SHP77 treated with DMSO at 0.1 percent for 48 hours (cell line): ENCODE results near the gene EXOSC3.
A peak's percentile ranks its signal among the peaks of the same experiment; 100 is the strongest.
"Not testable (repeated sequence)": the region's sequence is repeated elsewhere in the genome, so short reads cannot be mapped to it uniquely, and the experiment has no call there.

Experiments
- DNase-seq: peaks from one replicate; lab custom pipeline; 2025; lab: John Stamatoyannopoulos, UW

EXOSC3 gene

DNA sequence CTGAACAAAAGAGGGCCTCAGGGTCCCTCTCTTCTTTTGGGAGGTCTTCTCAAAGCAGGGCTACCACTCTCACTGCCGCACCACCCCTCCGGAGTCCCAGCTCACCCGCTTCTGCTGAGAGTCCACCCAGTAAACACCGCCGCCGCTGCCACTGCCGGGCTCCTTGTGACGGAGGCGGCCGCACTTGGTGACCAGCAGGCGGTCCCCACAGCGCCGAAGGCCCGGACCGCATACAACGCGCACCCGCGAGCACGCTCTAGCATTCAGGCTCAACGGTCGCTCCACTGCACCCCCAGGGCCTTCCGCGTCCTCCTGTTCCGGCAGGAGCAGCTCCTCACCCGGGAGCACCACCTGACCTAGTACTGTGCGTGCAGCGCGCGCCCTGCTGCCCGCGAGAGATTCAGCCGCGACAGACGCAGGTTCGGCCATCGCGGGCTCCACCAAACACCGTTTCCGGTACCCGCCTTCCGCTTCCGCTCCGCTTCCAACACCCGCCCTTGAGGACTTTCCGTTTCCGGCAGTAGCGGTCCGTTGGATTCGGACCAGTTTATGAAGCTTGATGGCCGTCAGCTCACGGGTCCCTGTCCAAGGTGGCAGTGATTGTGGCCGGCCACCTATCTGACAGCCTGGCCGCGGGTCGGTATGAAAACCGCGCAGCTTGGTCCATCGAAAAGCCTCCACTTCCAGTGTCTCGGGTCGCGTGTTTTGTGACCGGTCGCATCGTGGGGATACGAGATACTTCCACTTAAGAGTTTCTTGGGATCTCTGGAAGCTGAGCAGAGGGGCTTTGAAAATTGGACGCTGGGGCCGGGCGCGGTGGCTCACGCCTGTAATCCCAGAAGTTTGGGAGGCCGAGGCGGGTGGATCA, at the start of gene EXOSC3:
TSS of gene EXOSC3 (minus strand) at position 449 of the 868 bp plus-strand sequence. CDS start at position 429, 20 bp downstream.
- peak; percentile 13 for DNase-seq

DNA sequence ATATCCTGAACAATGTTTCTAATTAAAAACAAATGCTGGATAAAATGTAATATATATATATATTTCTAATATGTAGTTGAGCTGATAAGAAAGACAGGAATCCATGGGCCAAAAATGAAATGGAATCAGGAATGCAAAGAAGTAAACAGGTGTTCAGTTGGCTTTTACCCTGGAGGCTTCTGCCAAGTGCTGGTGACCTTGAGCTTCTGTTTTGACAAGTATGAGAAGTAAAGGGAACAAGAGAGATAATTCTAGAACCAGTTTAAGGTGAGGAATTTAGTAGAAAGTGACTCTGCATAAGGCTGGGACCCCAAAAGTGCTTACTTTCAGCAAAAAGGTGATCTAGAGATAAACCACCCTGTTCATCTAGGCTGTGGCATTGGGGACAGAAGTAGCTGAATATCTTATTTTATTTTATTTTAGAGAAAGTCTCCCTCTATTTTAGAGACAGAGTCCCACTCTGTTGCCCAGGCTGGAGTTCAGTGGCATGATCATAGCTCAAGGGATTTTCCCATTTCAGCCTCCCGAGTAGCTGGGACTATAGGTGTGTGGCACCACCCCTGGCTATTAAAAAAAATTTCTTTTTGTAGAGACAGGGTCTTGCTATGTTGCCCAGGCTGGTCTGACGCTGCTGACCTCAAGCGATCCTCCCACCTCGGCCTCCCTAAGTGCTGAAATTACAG, 42.8 kb upstream of the EXOSC3 start:
- DNase-seq = no peak

- DNase-seq = not testable (repeated sequence)
Observed at GRCh38 chr9:37825174-37825573, 40.3 kb upstream of the EXOSC3 start.

- DNase-seq = no peak
Observed at GRCh38 chr9:37820142-37820541, 35.3 kb upstream of the EXOSC3 start.

- no peak for DNase-seq
Observed at GRCh38 chr9:37818849-37819248, 34.0 kb upstream of the EXOSC3 start.

- DNase-seq = no peak
Observed at GRCh38 chr9:37812773-37813379, 28.0 kb upstream of the EXOSC3 start.

GRCh38 chr9:37811906-37812476, 27.1 kb upstream of the EXOSC3 start:
- DNase-seq = no peak

DNA sequence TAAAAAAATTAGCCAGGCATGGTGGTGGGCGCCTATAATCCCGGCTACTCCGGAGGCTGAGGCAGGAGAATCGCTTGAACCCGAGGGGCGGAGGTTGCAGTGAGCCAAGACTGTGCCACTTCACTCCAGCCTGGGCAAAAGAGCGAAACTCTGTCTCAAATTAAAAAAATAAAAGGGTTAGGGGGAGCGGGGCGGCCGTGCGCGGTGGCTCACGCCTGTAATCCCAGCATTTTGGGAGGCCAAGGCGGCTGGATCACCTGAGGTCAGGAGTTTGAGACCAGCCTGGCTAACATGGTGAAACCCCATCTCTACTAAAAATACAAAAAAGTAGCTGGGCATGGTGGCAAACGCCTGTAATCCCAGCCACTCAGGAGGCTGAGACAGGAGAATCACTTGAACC, 24.8 kb upstream of the EXOSC3 start:
- not testable (repeated sequence) for DNase-seq

DNA sequence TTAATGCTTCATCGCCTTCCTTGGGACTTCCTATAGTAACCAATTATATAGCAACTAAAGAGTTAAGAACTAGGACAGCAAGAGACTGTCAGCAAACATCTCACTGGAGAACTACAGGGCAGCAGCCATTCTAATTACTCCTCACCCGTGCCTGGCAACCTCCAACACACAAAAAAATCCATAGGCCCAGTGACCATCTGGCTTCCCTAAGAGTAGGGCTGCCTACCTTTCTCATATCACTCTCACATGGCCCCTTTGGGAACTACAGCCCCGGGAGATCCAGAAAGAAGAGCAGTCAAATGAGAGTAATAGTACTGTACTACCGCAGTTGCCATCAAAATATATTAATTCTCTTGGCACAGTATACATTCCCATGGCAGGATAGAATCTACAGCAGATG, 21.4 kb upstream of the EXOSC3 start:
- no peak for DNase-seq

GRCh38 chr9:37801959-37802711, 17.3 kb upstream of the EXOSC3 start:
- no peak for DNase-seq

GRCh38 chr9:37801287-37801850, 16.5 kb upstream of the EXOSC3 start:
- DNase-seq = no peak

DNA sequence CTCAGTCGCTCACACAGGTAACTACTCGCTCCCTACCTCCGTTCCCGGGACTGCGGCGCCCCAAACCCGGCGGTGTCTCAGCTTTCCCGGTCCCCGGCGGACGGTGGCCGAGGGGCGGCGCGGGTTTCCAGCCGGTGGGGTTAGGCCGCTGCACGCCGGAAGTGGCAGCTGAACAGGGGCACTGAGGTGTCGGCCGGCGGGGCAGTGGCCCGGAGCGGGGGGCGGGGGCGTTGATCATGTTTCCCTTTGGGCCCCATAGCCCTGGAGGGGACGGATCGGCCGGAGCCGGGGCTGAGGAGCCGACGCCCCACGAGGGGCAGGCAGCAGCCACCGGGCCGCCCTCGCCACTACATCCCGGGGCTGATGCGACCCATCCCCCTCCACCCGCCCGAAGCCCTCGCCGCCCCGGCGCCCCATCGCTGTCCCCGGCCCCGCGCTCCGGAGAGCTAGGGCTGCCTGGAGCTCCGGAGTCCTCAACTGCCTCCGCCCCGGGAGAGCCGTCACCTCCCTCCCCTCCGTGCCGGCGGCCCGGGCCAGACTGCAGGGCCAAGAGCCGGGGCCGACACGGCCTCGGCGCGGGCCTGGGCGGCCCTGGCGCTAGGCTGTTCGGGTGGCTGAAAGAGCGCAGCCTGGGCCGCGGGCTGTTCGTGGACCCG, 15.9 kb upstream of the EXOSC3 start, which contains the start of gene DCAF10:
TSS of gene DCAF10 (plus strand) at position 167 of the 656 bp plus-strand sequence. CDS start at position 237, 70 bp downstream.
- no peak for DNase-seq

GRCh38 chr9:37798677-37799076, 13.8 kb upstream of the EXOSC3 start:
- no peak for DNase-seq

DNA sequence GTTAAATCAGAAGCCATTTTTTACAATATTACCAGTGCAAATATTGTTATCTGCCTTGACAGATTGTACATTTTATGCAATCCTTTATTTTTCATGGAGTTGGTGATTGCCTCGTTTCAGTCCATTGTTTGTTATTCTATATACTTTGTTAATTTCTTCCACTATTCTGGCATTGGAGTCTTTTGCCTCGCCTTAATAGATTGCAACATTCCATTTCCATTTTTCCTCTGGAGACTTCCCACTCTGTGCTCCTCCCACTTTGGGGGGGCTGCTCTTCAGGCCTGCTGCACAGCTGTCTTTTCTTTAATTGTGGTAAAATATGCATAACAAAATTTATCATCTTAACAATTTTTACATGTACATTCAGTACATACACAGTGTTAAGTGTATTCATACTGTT, 11.4 kb upstream of the EXOSC3 start:
- DNase-seq = no peak

- DNase-seq = no peak
Observed at GRCh38 chr9:37792122-37792521, 7.3 kb upstream of the EXOSC3 start.

DNA sequence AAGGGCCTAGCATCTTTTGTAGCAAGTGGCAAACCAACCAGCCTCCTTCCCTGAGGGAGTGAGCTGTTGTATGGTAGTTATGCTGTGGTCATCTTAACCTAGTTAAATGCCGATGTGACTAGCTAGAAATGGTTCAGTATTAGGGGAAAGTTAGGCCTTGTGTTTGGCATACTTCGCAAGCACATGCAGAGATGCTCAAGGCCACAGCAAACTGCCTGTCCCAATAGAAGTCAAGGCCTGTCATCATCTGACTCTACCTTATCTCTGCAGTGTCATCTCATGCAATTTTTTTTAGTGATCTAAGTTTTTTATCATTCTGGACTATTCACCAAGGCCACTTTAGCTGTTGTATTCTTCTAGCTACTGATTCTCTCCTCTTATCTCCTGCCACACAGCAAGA, 5.2 kb upstream of the EXOSC3 start:
- DNase-seq = no peak

DNA sequence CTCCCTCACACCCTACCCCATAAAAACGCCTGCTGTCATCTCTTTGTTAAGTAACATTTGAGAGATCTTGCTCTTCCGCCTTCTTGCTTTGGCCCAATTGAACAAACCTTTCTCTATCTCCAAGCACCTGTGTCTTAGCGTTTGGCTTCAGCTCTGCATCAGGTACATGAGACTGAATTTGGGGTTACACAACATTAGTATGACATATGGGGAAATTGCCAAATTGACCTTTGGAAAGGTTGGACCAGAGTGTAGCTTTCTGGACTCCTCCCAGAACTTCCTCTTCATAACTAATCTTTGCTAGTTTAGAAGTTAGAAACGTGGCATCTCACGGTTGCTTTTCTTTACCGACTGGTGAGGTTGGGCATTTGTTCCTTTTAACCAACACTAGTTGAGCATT, 3.5 kb upstream of the EXOSC3 start:
- DNase-seq = no peak

GRCh38 chr9:37787059-37787458, 2.2 kb upstream of the EXOSC3 start:
- DNase-seq = no peak

DNA sequence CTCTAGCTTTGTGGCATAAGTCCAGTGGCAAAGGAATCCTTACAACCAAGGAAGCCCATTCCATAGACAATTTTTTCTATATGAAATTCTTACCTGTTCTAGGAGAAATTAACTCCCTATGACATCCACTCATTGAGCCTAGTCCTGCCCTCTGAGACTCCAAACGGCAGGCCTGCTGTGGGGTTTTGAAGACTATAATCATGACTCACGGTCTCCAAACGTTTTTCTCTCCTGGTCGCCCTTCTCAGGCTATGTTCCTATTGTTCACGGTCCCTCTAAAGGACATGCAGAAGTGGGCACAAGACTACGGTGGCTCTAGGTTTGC, 611 bp downstream of the EXOSC3 start:
- DNase-seq = no peak

DNA sequence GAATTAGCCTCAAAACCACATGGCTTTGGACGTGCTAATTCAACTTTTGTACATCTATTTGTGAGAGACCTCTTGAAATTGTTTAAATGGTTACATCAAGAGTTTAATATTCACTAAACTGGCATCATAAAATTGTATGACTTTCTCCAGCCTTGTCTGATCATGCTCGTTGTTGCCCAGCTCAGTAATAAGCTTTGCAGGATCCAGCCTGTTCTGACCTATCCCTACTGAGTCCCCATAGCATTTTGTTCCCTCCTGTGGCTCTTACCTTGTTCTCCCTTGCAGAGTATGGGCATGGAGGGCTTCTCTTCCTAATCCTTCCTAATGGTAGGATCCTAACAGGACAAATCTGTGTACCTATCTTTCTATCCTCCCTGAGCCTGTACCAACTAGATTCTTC, 6.3 kb downstream of the EXOSC3 start:
- DNase-seq = no peak

DNA sequence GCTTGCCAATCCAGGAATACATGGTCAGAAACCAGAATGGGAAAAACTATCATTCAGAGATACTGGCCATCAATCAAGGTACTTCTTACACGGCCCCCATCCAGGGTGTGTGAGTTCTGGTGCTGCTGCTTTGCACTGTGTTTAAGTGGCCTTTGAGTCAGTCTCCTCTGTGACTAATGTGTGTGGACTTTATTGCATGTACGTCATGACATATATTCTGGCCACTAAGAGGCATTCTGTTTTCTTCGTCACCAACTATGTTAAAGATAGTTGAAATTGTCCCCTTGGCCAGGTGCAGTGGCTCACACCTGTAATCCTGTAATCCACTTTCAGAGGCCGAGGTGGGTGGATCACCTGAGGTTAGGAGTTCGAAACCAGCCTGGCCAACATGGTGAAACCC, 8.5 kb downstream of the EXOSC3 start:
- DNase-seq = no peak
